Right ventricle myocardium superior (tissue), 1 donor: ENCODE data around the gene HDAC7. TPM values are rescaled to one million over a fixed set of nuclear protein-coding genes. Genes with fewer than 3 reads are reported as not detected.
"Not testable (repeated sequence)": the region's sequence is repeated elsewhere in the genome, so short reads cannot be mapped to it uniquely, and the experiment has no call there.

Experiments used
- ATAC-seq: fragments of 200-7000 bp; cut with Tn5 transposase; one replicate; pipeline ENCODE4 v1.9.1; 2020; ENCODE audit warnings: mild to moderate bottlenecking; ENCODE audit not compliant: poor library complexity
- DNase-seq: peaks from one replicate; pipeline ENCODE4 v3.0.0-alpha.2; 2020
- intact Hi-C: fragments of 100-400 bp; cut with DNase I; formaldehyde crosslinking; loops from one replicate; pipeline ENCODE4 v1.11.2; 2022
- total RNA-seq: library from RNA; stranded (reverse); fragmentation: NEBNext Ultra II Directional; extraction: Animal tissue kit (Norgen Biotek cat#: 25700); gene quantifications from one replicate; pipeline ENCODE4 v1.2.1, GENCODE V29; 2021
- donor health status: DM: no; HTN: yes; CAD: no; lungs with severe emphysema.

The HDAC7 gene
- total RNA-seq, 1 donor from 2014 or later, result 35.9 TPM

DNA sequence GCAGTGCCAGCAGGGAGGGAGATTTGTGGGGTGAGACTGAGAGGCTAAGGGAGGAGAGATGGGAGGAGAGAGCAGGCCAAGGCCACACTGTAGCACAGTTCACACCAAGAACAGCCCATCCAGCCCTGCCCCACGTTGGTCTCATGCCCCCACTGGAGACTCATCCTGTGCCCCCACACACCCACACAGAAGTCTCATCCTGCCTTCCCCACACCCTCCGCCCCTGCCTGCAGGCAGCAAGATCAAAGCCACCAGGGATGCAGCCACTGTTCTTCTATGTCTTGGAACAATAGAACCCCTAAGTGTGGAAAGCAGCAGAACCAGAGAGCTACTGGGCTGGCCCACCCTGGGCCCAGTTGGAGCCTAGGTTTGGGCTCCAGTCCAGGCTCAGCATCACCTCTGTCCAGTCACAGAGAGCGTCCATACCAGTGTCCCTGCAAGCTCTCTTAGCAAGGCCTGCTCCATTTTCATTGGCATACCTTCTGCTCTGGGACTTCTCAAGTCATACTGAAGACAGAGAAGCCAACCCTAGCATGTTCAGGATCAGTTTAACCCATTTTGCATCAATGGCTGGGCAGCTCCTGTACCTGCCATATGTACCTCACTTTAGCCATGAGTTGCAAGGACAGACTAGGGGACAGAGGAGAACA, 31.7 kb upstream of the HDAC7 start:
- intact Hi-C loops, result no loop called here
- DNase-seq (no peak), ATAC-seq (no peak)

DNA sequence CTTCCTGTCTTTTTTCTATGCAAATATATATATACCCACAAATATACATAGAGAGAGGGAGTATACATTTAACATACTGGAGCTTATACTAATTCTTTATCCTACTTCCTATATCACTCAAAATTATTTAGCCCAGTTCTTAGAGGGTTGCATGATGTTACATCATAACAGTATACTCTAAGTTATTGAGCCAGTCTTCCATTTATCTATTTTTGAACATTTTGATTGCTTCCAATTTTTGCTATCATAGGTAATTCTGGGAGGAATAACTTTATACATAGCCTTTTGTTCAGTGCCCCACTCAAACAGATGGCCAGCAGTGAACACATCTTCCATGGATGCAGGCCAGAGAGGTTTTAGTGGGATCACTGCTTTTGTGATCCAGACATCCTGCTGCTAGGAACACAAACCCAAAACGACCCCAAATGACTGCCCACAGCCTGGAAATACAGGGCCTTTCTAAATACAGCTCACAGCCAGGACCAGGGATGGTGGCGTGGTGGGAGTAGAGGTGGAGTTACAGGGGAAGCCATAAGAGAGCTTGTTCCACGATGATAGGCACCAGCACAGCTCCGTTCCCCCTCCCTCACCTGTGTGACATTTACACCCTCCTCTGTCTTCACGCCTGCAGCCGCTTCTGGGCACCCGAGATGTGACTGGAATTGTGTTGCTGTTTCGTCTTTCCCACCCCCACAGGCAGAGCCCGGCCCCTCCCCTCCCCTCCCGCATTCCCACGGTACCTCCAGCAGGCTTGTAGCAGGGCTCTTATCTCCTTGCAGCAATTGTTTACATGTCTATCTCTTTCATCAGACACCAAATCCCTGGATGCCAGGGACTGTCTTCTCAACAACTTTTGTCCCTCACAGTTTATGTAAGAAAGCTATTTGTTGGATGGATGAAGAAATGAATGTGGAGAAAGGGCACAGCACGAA, 30.7 kb upstream of the HDAC7 start:
- DNase-seq (no peak), ATAC-seq (no peak)
- intact Hi-C loops, result no loop called here

DNA sequence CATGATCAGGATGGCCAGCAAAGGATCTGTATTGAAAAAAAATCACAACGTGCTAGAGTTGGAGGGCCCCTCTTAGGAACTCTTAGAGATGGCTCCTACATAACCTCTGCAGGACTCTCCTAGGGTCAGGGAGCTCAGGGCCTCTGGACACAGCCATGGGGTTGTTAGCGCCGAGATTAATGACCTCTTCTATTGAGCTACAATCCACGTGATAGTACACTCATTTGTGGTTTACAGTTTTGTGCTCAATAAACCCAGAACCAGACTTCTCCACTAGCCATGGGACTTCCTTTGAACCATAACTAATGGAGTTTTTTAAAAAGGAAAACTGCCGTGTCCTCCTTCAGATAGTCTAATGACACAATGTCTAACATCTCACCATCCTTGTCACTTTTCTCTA, 29.6 kb upstream of the HDAC7 start:
- intact Hi-C loops, result no loop called here
- no peak for ATAC-seq

DNA sequence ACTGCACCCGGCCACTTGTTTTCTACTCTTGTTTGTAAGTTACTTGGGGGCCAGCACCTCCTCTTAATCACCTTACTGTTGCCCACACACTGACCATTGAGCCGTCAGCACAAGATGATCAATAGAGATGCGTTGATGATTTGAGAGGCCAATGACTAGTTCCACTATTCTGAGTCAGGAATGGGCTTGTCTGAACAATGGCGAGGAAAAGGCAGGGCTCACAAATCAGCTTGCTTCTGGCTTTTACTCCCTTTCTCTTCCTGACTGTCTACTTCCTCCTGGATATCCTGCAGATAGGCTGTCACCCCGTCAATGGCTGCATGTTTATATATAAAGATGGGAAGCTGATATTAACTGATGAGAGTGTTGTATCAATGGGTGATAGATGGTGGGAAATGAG, 29.1 kb upstream of the HDAC7 start:
- ATAC-seq (no peak), DNase-seq (no peak)
- intact Hi-C loops, result no loop called here

More for the DNA sequence above, 29.6 kb upstream of the HDAC7 start:
- DNase-seq, result no peak

DNA sequence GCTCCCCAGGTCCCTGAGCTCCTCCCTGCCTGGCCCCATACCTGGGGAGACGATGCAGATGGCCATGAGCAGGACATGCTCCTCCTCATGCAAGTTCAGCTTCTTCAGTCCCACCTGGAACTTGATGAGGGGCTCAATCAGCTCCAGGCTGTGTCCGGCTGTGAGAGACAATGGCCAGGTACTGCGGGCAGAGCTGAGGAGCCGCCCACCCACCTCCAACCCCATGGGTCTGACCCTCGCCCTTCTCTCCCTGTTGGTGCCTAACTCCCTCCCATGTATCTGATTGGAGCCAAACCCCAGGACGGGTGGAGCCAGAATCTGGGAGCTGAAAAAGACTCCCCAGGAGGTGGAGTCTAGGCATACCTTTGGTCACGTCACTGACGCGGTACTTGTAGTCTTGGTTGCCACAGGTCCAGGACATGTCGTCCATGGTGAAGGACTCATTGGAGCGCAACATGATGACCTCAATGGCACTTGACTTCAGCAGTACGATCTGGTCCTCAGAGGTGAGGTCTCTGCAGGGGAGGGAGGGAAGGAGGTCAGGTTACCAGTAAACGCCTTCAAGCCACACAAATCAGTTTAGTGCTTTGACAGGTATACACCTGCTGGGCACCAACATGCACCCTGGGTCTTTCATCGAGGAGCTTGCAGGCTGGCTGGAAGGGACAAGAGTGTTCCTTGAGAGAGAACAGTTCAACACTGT, 26.7 kb upstream of the HDAC7 start:
- no peak for ATAC-seq
- intact Hi-C loops, result no loop called here

DNA sequence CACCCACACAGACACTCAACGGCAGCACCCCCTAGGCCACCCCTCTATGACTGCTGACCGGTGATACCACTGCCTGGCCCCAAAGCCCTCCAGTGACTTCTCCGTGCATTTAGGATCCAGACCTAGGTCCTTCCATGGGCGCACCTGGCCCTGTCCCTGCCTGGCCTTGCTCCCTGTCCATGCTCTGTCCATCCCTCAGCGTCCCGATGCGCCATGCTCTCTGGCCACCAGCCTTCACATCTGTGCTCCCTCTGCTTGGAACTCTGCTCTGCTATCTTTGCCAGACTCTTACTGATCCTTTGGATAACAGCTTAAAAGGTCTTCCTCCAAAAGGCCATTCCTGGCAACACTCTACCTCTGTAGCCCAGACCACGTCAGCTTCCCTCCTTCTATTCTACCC, 25.4 kb upstream of the HDAC7 start:
- intact Hi-C loops, result no loop called here
- DNase-seq (no peak), ATAC-seq (no peak)

More for the DNA sequence above, 26.7 kb upstream of the HDAC7 start:
- DNase-seq, result no peak

DNA sequence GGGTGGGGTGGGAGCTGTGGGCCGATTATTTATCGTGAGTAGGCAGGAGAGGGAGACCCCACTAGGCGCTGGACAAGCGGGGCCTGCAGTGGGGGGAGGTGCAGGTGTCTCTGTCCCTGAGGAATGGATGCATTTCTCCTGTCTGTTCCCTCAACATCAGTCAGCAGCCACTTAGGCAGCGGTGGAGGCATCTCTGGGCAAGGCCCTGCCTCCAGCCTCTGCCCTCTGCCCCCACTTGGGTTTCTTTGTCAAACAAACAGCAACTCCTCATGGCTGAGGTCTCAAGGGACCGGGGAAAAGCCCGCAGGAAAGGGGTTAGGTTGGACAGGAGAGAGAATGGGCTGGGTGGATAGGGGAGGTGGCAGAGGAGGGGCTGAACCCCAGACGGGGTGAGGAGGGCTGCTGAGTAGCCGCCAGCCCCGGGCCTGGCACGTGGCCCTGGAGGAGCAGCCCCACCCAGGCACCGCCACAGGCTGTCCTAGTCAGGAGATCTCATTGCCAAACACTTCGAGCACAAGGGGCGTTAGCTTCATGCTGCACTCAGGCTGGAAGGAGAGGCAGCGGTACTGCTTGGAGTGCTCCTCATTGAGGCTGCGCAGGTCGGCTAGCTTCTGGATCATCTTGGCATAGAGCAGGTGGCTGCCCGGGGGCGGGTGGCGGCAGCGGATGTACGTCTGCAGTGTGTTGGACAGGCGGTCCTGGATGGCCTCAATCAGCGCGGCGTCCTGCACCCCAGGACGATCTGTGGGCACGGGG, 24.7 kb upstream of the HDAC7 start:
- peak; percentile 61 for DNase-seq
- ATAC-seq, result peak; percentile 59
- intact Hi-C loops, result no loop called here

DNA sequence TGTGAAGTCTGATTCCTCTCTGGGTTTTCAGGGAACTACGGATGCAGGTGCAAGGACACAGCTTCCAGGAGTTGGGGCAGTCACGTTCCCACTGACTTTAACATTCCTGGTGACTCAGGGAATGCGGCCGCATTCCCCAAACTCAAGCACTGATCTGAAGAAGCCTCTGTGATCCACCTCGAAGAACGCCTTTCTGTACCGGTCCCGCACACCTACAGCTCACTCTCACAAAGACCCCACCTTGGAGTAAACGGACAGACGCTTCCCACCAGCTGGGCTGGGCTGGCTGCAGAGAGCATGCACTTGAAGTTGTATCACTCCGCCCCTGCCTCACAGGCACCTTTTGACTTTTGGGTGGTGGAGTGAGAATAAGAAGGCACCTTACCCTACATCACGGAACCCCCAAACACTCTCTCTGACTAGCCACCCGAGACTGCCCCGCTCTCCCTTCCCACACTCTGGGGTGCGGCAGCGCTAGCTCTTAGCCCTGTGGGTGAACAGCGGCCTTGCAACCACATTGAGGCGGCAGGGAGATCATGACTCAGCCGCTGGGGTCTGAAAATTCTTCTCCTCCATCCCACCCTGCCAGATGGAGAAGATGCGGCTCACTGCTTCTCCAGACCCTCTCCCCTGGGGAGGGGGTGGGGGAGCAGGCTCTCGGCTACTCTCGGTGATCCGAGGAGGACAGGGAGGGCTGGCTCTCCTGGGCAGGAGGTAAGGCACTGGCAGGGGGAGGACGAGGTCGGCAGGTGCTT, 23.7 kb upstream of the HDAC7 start:
- intact Hi-C loops, result no loop called here
- DNase-seq, result no peak
- no peak for ATAC-seq

DNA sequence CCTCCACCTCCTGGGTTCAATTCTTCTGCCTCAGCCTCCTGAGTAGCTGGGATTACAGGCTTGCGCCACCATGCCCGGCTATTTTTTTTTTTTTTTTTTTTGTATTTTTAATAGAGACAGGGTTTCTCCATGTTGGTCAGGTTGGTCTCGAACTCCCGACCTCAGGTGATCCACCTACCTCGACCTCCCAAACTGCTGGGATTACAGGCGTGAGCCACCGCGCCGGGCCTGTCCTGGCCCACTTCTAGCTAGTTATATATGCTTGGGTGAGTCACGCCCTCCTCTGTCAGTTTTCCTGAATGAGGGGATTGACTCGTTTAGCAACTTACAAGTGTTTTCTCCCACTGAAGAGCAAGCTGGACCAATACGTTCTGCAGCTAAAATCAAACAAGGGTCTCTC, 22.8 kb upstream of the HDAC7 start:
- intact Hi-C loops, DNase-seq: not testable (repeated sequence)

DNA sequence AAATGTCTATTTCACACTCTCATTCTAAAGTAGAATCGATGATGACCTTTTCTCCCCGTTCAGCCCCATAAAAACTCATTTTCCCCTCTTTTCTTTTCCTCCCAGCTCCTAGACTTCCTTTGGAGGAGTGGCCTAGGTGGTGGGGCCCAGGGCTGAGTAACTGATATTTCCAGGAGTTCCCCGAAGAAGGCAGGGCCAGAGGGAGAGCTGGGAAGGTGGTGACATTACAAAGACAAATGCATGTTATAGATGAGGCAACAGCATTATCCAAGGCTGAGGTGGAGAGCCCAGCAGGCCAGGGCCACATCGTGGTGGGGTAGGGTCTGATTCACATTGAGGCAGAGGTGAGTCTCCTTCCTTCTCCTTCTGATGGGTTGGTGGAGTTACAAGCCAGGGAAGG, 22.2 kb upstream of the HDAC7 start:
- no peak for DNase-seq
- ATAC-seq, result no peak
- intact Hi-C loops, result no loop called here

More for the DNA sequence above, 22.8 kb upstream of the HDAC7 start:
- not testable (repeated sequence) for ATAC-seq

DNA sequence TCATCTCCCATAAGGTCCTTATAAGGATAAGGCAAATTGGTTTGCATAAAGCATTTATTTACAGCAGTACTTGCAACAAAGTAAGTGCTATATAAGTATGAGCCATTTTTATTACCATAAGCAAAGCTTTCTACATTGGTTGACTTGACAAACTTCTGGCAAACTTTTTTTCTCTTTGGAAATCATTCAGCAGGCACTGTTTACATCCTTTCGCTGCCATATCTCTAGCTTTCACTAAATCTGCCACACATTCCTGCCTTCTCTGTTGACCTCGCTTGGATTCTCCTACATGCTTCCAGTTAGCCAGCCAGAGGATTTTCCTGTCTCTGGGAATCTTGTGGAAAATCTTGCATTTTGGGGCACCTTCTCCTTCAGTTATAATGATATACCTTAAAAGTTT, 21.8 kb upstream of the HDAC7 start:
- intact Hi-C loops, result no loop called here
- DNase-seq, result no peak
- no peak for ATAC-seq

DNA sequence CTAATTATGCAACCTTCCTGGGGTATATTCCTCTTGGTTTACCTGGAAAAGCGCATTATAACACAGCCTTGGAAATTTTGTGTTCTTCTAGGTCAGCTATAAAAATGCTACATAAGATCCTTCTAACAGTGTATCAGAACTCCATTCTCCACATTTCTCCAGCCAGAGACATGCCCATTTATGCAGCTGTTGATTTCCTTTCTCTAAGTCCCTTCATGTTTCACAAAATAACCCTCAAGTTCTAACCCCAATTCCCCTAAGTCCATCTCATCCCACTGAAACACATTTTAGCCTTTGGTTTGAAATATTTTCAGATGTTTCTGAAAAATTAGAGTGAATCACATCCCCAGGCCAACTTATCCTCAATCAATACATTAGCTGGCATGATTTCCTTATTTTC, 20.9 kb upstream of the HDAC7 start:
- DNase-seq (no peak), ATAC-seq (no peak)
- intact Hi-C loops, result no loop called here

DNA sequence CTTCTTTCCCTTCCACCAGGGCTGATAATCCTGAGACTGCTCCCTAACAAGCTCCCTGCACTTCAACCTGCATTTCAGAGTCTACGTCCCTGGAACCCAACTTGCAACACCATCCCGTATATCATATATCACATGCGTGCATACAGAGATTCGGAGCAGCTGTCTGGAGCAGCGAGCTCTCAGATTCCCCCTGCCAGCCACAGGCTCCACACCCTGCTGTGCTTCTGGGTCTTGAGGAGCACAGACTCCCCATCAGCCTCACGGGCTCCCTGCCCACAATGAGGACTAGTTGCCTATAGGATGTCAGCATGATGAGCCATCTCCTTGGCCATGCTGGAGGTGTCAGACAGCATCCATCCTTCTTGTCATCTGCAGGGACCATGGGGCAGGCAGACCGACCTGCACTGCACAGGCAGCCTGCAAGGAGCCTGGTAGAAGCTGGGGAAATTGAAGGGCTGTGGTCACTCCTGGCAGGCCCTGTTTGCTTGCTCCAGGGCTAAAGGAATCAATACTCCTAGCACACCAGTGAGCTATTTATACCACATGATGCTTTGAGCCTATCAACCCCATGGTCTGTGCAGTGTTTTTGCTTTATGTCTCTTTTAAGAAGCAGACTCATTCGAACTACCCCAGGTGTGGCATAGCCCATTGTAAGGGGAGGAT, 19.6 kb upstream of the HDAC7 start:
- intact Hi-C loops, result loop anchor here (2.0 to 5.0 kb wide), 3 partner anchors 43 to 125 kb away; no protein-coding TSS in a partner anchor
- DNase-seq (no peak), ATAC-seq (no peak)

DNA sequence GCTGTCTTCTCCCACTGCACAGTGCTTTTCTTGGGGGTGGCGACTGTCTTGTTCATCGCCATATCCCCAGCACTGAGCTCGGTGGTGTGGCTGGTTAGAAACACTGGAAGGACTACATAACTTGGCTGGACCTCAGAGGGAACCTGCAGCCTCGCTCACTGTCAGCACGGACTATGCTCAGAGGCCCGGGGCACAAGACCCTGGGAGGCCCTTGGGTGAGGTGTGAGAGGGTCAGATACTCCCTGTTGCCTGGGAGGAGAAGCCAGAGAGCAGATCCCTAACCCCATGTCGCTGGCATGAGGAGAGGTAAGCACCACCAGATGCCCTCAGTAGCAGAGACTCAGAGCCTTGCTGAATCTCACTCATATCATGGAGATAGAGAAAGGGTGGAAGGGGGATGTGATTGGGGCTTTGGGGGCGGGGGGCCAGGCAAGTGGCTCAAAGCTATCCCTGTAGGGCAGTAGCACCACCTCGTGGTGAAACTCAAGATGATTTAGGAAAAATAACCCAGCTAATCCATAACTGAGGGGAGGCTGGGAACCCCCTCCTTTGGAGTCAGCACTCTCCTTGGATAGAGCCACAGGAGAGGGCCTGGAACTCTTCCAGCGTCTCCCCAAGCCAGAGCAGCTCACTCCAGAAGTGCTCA, 18.7 kb upstream of the HDAC7 start:
- intact Hi-C loops, result loop anchor here (2.0 to 5.0 kb wide), 3 partner anchors 42 to 124 kb away; no protein-coding TSS in a partner anchor
- ATAC-seq (peak; percentile 64), DNase-seq (no peak)

DNA sequence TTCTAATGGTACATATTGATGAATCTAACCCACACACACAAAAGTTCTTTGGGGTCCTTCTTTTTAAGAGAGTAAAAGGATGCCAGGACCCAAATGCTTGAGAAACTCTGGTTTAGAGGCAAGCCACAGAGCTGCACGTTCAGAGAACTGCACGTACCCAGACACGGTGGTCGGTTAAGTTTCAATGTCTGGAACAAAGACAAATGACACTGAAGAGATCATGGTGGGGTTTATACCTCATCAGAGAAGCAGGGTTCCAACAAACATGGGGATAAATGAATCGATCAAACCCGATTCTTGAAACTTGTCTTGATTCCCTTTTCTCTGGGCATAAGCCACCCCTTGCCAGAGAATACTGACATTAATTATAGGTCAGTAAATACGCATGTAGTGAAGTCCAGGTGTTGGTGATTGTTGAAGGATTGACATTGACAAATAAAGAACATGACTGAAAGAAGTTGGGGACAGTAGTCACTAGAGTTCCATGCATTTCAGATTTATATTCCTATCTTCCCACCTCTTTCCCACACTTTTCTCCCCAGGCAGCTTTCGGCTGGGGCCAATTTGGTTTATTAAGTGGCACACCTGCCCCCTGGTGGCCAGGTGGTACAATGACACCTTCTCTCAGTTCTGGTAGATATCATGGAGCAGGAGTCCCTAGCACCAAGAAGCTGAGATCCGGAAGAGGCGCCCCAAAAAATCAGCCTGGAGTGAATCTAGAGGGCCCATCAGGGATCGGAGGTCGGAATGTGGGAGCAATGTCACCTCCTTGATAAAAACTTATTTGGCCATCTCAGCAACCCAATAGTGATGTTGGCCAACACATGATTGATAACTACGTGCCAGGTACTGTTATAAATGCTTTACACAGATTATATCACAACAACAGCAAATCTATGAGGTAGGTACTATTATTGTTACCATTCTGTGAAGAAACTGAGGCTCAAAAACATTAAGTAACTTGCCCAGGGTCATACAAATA, 17.8 kb upstream of the HDAC7 start:
- DNase-seq (peak; percentile 74), ATAC-seq (peak; percentile 89)
- intact Hi-C loops, result loop anchor here (2.0 to 5.0 kb wide), 3 partner anchors 41 to 123 kb away; no protein-coding TSS in a partner anchor

DNA sequence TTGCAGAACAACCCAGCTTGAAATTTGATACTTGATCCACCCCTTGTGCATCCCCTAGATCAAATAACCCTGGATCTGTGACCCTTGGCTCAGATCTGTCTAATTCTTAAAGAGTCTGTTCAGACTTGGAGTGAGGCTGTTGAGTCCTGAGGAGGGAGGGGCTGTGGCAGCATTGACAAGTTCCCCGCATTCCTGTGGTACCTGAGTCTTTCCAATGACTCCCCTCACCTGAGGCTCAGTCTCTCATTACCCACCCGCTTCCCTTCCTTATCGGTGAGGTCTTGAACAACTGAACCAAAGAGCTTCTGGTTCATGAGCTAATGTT, 16.1 kb upstream of the HDAC7 start:
- ATAC-seq, result no peak
- intact Hi-C loops, result loop anchor here (5.0 kb wide), 1 partner anchor 58 kb away; no protein-coding TSS in a partner anchor
- DNase-seq, result no peak
